Ecto neural progenitor cell (in vitro differentiated cells): ENCODE results near the gene INPP5F.
"Not testable (repeated sequence)": the region's sequence is repeated elsewhere in the genome, so short reads cannot be mapped to it uniquely, and the experiment has no call there.

Source experiments
- DNase-seq: peaks from one replicate; pipeline ENCODE4 v3.0.0-alpha.2; 2018; ENCODE audit warnings: low spot score

INPP5F gene

DNA sequence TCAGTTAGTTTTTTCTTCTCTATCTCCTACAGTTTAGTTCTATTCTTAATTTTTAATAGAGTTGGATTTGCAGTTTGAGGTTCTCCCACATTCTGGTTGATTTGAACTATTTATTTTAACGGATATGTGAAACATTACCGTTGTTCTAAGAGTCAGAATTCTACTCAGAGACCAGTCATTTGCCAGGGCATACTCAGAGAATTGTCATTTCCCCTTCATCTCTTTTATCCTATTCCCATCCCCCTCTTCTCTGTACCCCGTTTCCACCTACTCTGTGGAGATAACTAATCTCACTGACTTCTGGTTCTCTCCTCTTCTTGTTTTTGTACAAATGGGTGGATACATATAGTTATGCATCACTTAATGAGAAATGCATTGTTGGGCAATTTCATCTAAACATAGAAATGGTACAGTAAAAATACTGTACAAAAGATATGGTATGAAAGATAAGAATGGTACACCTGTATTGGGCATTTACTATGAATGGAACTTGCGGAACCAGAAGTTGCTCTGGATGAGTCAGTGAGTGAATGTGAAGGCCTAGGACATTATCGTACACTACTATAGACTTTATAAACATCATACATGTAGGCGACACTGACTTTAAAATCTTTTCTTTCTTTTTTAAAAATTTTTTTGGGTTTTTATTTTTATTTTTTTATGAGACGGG is 53.1 kb downstream of the INPP5F start:
- no peak for DNase-seq

DNA sequence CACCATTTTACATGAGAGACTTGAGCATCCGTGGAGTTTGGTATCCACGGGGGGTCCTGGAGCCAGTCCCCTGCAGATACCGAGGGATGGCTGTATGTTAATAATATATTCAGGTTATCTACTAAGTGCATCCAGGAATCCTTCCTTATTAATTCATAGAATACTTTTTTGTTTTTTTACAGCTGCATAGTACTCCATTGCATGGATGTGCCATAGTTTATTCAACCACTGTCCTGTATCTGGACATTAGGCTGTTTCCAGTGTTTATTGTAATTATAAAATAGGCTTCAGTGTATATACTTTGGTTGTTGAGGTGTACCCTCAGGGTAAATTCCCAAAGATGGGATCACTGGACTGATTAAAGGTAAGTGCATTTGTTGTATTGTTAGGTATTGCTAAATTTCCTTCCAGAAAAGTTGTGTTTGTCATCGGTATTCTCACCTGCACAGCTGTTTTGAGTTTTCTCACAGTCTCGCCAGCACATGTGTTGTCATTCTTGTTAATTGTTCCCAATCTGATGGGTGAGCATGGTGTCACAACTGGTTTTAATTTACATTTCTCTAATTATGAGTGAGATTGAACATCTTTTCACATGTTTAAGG is 55.1 kb downstream of the INPP5F start:
- no peak for DNase-seq

DNA sequence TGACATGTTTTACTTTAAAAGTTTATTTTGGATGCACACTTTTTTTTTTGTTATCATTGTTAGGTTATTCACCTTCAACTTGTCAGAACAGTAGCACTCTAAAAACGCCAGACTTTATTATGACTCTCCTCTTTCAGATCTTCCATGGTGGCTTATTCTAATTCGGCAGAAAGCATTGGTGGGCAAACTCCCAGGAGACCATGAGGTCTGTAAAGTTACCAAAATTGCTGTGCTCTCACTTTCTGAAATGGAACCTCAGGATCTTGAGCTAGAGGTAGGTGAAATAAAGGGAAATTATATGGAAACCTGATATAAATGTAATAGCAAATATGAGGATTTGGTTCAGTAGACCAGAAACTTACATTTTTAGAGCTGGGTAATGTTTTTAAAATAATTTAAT is 55.6 kb downstream of the INPP5F start:
- no peak for DNase-seq

DNA sequence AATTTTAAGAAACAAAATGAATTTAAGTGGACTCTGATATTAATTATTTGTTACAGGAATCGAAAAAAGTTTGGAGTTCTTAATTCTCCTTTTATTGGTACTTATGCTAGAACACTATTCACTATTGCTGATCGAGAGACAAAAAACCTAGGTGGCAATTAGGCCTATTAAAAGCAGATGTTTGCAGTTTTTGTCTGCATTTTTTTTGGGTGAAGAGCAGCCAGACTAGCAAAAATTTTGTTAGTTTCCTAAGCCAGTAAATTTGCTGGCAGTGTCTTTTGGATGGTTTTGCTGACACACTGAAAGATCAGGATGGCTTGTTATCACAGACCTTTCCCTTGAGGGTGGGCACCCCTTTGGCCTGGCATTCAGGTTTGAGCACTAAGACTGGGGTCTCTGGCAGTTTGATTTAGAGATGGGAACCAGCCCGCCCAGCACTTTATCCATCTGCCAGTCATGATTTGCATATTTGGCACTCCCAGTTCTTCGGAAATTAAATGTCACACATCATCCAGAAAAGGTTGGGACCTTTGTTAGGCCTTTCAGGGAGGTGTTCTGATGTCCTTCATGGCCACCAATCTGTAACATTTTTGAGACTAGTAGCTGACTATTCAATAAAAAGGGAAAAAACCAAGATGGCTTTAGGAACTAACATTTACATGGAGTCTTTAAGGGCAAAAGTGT is 57.3 kb downstream of the INPP5F start:
- DNase-seq: no peak

DNA sequence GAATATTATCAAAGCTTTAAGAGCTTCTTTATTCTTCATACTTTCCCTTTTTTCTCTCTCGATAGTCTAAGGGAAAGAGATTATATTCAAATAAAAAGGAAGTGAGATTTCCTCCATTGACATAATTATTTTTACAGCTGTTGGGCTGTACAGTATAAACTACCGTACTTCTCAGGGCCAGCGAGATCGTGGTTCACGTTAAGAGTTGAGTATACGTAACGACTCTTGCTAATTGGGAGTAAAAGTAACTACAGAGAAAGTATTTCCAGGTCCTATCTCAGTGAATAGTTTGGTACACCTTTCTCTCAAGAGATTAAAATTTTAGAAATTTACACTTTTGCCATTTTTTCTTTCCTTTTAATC is 57.8 kb downstream of the INPP5F start:
- DNase-seq: no peak

DNA sequence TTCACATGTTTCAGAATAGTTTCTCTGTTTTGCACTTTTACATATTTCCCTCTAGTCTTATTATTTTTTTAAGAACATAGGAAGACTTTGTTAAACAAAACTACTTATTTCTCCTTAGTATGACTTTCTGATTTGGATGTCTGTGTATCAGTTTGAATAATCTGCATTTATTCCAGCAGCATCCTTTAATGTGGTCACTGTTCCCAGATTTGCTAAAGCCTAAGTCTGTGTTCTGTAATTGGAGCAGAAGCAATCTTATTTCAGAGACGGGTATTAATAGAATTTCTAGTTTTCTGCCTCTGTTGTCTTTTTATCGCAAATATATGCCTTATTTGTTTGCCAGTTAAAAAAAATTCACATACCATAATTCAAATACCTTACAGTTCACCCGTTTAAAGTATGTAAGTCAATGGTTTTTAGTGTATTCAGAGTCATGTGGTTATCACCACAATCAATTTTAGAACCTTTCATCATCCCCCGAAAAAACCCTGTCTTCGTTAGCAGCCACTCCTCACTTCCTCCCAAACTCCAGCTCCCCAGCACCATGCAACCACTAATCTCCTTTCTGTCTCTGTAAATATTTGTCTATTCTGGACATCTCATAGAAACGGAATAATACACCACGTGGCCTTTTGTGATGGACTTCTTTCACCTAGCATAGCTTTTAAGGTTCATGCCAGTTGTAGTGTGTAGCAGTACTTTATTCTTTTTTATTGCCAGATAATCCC is 58.7 kb downstream of the INPP5F start:
- DNase-seq: no peak

DNA sequence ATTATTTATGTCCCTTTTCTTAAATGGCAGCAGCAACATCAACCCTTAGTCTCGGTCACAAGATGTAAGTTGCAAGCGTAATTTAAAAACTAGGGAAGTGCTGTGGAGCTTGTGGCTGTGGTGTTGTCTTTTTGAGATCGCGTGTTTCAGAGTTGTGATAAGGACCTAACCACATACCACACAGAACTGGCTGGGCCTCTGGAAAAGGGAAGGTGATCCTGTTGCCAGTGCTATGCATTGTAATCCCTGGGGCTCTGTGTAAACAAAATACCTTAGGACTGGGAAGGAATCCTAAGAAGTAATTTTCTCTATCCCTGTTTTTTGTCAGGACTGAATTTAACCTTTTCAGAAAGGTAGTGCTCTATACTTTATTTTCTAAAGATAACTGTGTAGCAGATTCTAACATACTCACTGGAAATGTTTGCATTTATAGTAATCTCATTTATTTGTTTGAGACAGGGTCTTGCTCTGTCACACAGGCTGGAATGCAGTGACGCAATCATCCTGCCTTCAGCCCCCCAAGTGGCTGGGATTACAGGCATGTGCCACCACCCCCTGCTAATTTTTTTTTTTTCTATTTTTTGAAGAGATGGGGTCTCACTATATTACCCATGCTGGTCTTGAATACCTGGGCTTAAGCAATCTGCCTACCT is 60.4 kb downstream of the INPP5F start:
- DNase-seq: no peak

DNA sequence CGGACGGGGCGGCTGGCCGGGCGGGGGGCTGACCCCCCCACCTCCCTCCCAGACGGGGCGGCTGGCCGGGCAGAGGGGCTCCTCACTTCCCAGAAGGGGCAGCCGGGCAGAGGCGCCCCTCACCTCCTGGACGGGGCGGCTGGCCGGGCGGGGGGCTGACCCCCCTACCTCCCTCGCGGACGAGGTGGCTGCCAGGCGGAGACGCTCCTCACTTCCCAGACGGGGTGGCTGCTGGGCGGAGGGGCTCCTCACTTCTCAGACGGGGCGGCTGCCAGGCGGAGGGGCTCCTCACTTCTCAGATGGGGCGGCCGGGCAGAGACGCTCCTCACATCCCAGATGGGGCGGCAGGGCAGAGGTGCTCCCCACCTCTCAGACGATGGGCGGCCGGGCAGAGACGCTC is 69.3 kb downstream of the INPP5F start:
- DNase-seq: not testable (repeated sequence)

DNA sequence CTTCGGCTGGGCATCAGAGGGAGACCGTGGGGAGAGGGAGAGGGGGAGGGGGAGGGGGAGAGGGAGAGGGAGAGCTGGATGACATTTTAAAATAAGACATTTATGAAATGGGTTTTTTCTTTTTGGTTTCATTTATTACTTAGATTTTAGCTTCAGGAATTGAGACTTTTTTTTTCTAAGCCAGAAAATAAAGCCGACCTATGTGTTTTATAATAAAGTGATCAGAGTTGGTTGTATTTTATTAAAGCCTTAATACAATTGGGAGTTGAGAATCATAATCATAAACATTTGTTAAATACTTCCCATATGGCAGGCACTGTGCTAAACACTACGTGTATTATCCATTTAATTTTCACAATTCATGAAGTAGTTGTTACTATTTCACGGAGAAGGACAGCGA is 70.2 kb downstream of the INPP5F start:
- DNase-seq: no peak

DNA sequence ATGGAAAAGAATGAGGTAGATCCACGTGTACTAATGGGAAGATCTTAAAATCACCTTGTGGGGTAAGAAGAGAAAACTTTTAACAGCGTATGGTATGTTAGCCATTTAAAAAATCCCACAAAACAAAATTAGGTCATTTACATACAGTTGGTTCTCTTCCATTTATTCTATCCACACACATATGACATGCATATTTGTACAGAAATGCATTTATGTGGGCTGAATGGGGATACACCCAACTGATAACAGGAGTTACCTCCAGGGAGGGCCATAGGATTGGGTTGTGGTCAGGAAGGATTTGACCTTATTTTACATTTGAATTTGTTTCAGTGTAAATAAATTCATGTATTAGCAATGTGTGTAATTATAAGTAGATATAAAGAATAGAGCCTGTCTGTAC is 75.3 kb downstream of the INPP5F start:
- no peak for DNase-seq

DNA sequence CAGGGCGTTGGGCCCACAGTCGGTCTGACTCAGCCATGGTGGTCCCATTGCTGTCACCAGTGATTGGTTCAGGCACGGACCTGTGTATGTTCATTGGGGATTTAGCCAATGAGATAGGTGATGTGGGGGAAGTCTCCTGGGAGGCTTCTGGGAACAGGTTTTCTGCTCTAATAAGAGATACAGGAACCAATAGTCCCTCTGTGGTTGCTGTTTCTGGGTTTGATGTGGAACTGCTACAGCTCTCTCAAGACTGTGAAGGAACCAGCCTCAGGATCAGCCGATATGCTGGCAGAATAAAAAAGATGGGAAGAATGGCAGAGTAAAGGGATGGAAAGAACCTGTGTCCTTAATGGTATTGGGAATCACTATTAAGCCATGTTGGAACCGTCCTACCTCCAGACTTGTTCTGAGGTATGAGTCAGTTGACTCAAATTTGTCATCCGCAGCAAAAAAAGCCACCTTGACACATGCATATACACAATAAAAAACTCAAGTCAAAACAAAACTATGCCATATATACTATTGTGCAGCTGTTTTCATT is 76.2 kb downstream of the INPP5F start:
- DNase-seq: no peak

DNA sequence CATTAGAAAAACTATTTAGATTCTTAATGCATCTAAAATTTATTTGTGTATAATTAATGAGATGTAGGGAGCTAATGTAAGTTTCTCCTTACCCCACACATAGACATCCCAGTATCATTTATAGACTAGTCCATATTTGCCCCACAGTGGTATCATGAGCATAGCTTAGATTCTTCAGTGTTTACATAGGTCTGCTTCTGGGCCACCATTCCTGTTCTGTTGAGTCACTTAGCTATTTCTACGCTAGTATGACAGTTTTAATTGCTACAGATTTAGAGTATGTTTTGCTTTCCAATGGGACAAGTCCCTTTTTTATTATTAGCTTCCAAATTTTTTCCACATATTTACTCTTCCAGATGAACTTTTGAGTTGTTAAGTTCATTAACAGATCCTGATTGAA is 77.4 kb downstream of the INPP5F start:
- DNase-seq: no peak

DNA sequence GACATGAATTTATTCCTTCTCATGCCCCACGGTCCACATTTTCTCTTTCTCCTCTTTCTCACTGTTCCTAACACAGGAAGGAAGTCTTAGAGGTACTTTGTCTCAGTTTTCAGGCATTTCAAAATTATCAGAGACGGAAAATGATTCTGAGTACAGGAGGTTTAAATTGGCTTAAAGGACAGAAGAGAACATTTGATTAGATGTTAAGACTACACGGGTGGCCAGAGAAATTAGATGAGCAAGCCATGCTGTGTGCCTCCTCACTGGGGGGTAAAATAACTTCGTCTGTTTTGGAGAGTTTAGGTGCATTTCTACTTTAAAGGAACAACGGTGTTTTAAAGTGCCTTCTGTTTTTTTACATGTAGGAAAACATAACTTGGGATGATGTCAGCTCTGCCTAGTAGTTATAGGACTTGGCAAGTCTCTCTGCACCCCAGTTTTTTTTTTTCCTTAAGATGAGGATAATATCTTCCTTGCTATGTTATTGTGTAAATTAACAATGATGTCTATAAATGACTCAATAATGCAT is 79.9 kb downstream of the INPP5F start:
- DNase-seq: no peak

DNA sequence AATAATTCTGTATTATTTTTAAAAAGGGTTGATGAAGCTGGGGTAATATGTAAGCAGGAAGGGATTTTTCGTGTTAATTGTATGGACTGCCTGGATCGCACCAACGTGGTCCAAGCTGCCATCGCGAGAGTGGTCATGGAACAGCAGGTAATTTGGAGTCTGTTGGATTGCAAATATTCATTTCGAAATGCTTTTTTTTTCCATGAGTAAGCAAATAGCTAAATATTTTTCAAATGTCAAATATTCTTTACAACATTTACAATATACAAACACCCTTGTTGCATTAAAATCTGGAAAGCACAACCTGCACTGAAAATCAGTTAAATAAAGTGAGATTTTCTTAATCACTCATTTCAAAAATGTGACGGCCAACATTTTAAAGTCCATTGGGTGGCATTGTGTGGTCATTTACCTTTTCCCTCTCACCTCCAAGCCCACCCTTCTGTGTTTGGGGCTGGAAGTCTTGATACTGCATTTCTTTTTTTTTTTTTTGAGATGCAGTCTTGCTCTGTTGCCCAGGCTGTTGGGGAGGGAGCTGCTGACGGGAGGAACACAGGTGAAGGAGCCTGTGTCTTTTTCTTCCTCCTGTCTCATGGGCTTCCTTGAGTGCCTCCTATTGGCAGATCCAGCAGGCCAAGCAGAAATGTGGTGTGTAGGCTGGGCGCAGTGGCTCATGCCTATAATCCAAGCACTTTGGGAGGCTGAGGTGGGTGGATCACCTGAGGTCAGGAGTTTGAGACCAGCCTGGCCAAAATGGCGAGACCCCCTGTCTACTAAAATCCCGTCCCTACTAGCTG is 80.7 kb downstream of the INPP5F start:
- no peak for DNase-seq

DNA sequence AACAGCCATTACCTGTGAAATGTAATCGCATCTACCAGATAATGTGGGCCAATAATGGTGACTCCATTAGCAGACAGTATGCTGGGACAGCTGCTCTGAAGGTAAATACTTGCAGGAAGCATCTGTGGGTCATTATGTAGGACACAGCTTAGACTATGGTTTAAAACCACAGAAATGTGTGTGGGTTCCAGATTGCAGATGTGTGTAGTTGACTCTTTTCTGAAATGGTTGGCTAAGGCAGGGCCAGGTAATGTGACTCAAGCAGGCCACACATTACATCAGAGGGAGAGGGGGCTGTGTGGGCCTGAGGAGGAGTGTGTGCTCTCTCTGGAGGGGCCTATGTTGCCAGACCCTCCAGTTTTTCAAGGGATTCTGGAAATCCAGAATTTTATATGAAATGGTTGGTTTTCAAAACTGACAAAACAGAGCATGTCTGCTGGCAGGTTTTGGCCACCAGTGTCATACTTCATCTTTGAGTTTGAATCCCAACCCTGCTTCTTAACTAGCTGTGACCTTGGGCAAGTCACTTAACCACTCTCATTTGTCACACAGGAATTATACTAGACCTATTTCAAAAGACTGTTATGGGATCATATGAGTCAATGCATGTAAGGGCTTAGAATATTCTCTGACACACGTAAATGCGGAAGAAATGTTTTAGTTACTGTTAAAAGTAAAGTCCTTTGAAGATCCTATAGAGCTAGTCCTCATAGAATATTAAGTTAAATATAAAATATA is 82.3 kb downstream of the INPP5F start:
- DNase-seq: no peak

DNA sequence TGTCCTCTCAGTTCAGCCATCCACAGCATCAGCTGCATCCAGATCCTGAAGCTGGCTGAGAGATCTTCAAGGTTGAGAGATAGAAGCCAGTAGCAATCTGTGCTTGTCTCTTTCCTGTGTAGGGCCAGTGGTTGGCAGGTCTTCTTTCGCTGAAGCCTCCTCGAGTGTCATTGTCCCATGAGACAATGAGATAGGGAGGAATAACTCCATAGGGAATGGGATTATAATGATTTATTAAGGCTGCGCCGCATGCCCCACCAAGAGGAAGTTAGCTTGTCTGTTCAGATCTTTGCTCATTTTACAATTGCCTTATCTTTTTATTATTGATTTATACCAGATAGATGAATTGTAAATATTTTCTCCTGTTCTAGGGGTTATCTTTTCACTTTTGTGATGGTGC is 85.3 kb downstream of the INPP5F start:
- no peak for DNase-seq

DNA sequence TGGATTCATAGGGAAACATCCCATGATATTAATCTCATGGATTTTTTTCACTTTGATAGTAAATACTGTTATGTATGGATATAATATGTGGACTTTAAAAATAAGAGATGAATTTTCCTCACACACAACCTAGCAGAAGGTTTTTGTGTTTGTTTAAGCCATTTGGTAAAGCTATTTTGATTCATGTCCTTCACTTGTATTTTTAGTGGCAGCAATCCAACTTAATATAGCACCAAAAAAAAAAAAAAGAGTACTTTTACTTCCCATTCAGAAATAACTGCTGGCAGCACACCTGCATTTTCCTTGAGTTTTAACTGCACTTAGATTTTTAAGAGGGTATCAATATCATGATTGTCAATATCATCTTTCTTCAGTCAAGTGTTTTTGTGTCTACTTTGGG is 86.8 kb downstream of the INPP5F start:
- no peak for DNase-seq

DNA sequence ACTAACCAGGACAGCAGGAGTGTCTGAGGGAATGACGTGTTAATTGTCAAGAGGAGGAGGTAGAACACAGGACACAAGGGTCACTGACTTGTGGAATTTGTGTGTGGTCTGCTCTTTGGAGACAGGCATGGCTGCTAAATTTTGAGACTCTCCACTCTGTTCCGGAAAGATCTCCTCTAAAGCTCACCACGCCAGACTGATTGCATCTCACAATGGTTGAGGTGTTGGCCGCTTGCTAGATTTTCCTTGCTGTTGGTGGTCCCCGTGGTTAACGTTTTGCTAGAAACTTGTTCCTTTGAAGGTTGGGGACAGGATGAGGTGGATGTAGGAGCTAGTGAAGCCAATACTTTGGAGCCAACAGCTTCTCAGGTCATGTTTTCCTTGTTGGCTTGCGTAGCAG is 89.8 kb downstream of the INPP5F start:
- DNase-seq: no peak

DNA sequence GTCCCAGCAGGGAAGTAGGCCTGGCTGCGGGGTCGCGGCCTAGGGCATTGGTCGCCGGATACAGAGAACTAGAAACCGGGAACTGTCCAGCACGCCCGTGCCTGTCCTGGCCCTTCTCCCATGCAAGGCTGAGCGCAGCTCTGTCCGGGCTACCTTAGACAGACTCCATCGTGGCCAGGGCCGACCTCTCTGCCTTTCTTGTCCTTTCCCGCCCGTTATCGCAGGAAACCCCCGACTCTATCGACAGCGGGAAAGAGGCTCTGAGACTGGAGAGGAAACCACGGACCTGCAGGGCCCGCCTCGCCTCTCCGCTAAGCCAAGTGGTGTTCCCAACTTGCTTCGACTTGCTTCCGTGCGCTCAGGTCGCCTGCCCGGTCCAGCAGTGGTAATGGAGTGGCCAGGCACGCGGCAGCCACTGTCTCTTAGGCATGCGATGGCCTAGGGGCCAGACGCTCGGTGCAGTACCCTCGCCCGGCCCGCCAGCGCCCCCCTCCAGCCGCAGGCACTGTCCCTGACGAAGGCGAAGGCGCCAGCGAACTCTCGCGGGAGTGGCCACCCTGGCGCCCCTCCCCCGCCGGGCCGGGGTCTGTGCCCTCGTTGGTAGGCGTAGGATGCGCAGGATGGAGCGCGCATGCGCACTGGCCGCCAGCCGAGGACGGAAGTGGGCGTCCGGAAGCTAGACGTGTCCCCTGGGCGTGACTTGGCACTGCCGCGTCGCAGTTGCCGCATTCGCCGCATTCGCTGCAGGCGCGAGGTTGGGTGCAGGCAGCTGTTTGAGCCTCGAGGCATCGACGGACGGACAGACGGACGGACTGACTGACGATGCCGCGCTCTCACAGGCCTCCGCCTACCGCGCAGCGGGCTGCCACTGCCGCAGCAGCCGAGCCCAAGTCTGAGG is 92.4 kb downstream of the INPP5F start:
- DNase-seq: peak; percentile 99
